HuH-7 (cell line): ENCODE measurements around the gene NKX1-2.
"Not testable (repeated sequence)": the region's sequence is repeated elsewhere in the genome, so short reads cannot be mapped to it uniquely, and the experiment has no call there.

Experiments used
- DNase-seq: peaks from one replicate; pipeline ENCODE4 v3.0.0; 2011; ENCODE audit warnings: low spot score

NKX1-2 gene

DNA sequence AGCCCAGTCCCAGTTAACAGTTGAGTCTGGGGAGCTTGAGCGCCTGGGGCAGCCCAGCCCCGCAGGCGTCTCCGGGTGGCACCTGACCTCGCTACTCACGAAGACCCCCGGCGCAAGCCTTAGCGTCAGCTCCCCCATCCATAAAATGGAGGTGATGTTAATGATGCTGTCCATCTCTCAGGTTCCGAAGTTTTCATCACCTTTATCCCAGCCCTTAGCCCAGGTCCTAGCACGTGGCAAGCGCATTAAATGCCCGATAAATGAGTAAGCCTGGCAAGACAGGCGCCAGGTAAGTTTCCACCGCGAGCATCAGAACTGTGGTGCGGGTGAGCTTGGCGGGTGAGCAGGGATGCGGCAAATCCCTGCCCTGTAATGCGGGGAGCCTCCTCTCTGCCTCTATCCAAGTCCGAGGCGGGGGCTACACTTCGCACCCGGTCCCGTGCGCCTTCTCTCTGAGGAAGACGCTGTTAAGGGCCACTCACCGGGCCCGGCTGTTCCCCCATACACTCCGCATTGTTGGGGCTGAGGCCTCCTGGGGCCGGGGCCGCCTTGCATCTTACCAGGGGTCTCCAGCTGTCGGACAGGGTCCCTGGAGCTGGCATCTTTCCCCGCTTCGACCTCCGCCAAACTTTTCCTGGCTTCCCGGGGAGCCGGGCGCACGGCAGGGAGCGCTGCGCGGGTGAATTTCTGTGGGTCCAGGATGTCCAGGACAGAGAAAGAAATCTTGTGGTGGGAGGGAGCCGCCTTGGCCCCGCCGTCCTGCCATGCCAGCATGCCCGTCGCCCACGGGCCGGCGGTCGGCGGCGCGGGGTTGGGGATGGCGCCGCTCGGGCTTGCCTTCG is 444 bp downstream of the NKX1-2 start:
- no peak for DNase-seq

DNA sequence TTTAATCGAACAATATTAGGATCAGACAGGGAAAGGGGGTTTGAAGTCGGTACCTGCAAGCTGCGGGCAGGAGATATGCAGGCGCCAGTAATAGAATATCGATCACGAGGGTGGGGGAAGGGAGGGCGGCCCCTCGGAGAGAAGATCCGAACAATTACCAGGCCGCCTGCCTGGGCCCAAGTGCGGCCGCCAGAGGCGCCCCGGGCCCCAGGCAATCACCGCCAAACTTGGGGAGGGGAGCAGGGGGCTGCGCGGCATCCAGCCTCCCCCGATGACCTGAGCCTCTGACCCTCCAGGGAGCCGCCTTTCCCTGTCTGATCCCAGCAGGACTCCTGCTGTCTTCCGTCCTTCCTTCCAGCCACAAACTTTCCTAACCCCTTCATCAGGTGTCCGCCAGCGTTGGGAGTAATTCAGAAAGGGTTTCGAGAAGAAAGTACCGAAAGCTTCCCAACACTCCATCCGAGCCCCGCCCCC is 1.1 kb downstream of the NKX1-2 start:
- DNase-seq = peak; percentile 43

- no peak for DNase-seq
These were observed 1.9 kb downstream of the NKX1-2 start for GRCh38 chr10:124447751-124448466.

DNA sequence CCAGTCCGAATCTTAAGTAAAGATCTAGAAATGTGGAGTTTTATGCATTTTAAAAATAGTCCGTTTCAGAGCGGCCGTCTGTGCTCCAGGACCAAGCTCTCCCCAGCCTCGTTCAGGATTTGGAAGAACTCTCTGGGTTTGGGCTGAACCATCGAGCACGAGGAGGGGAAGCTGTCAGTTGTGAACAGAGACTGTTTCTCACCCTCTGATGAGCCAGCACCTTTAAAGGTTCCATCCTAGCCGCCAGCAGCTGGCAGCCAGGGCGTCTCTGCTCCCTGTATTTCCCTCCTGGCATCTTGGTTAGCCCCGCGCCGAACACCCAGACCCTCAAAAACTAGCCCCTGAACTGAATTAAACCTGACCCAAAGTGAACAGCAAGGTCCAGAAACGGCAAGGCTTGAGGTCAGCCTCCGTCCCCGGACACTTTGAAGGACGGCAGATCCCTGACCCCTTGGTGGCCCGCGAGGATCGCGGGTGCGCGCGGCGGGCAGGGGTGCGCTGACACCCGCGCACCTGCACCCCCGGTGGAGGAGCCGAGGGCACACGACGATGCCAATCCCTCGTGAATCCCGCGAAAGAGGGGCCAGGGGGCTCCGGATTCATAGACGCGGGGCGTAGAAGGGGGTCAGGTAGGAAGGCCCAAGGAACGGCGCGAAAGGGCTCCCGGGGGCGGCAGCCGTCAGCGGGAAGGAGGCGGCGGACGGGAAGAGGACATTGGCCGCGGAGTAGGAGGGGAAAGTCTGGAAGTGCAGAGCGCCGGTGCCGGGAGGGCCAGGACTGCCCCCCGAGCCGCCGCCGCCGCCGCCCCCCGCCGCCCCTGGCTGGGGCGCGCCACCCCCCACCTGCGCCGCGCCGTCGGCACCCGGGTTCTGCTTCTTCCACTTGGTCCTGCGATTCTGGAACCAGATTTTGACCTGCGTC is 2.7 kb downstream of the NKX1-2 start:
- DNase-seq = no peak

DNA sequence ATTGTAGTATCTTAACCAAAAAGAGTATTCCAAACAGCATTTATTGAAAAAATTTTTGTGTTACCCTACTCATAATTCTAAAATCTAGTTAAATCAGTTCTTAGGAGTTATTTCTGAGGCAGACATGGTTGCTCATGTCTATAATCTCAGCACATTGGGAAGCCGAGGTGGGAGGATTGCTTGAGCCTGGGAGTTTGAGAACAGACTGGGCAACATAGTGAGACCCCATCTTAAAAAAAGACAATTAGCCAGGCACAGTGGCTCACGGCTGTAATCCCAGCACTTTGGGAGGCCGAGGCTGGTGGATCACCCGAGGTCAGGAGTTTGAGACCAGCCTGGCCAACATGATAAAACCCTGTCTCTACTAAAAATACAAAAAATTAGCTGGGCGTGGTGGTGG is 8.1 kb downstream of the NKX1-2 start:
- DNase-seq = not testable (repeated sequence)

DNA sequence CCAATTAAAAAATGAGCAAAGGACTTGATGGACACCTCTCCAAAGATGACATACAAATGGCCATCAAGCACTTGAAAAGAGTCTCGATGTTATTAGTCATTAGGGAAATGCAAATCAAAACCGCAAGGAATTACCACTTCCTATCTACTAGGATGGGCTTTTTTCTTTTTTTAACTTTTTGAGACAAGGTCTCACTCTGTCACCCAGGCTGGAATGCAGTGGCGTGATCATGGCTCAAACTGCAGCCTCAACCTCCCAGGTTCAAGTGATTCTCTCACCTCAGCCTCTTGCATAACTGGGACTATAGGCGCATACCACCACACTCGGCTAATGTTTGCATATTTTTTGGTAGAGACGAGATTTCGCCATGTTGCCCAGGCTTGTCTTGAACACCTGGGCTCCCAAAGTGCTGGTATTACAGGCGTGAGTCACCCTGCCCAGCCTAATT is 13.6 kb downstream of the NKX1-2 start:
- no peak for DNase-seq

DNA sequence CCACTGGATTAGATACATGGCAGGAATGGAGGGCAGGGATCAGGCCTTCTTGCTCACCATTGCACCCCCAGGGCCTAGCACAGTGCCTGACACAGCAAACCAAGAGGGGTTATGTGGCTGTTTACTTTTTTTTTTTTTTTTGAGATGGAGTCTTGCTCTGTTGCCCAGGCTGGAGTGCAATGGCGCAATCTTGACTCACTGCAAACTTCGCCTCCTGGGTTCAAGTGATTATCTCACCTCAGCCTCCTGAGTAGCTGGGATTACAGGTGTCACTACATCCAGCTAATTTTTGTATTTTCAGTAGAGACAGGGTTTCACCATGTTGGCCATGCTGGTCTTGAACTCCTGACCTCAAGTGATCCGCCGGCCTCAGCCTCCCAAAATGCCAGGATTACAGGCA is 14.2 kb downstream of the NKX1-2 start:
- DNase-seq = not testable (repeated sequence)

- DNase-seq = no peak
These were observed 16.4 kb downstream of the NKX1-2 start for GRCh38 chr10:124433461-124433860.

GRCh38 chr10:124430077-124430476 is 19.8 kb downstream of the NKX1-2 start:
- no peak for DNase-seq

DNA sequence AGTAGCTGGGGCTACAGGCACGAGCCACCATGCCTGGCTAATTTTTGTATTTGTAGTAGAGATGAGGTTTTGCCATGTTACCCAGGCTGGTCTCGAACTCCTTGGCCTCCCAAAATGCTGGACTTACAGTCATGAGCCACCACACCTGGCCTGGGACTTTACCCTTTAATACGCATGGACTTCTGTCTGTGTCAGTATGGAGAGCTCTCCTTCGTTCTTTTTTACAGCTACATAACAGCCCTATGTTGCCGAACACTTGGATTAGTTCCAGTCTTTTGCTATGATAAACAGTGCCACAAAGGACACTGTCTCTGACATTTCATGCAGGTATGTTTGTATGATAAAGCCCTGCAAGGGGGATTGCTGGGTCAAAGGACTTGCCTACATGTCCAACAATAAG is 20.3 kb downstream of the NKX1-2 start:
- no peak for DNase-seq

- DNase-seq = no peak
These were observed 21.5 kb downstream of the NKX1-2 start for GRCh38 chr10:124428207-124428777.

DNA sequence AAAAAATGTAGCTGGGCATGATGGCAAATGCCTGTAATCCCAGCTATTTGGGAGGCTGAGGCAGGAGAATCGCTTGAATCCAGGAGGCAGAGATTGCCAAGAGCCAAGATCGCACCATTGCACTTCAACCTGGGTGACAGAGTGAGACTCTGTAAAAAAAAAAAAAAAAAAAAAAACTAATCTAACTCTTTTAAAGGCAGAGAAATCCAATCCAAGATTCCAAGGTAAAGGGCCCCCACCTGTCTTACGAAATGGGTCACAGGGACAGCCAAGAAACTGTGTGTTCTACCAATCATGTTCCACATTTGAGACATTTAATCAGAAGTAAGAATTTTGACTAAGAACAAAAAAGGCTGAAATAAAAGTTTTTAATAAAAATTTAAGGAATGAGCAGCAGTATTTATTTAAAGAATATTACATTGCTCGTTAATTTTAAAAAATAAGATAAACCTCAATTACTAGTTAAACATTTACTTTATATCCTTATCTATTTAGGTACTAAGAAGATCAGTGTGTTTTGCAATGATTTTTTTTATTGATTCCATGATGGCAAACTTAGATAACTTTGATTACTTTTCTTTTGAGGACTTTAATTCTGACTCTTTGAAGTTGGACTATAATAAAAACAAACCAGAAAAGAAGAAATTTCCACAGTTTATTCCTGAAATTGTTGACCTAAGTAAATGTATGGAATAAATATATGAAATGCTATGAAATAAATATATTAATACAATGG is 24.4 kb downstream of the NKX1-2 start:
- DNase-seq = no peak

DNA sequence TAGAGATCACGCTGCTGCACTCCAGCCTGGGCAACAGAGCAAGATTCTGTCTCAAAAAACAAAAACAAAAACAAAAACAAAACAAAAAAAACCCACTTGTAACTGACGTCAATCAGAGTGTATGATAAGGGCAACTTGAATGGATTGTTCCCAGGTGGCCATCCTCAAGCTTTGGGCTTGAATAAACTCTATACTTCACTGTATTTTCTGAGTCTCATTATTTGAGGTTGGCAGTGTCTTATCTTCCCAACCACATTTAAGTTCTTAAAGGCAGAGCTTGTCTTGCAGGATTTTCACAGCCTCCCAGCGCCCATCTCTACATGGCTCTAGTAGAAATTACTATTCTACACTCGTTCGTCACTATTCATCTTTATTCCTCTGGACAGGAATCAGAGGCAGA is 26.0 kb downstream of the NKX1-2 start:
- DNase-seq = no peak

- DNase-seq = no peak
These were observed 27.1 kb downstream of the NKX1-2 start for GRCh38 chr10:124422742-124423141.

DNA sequence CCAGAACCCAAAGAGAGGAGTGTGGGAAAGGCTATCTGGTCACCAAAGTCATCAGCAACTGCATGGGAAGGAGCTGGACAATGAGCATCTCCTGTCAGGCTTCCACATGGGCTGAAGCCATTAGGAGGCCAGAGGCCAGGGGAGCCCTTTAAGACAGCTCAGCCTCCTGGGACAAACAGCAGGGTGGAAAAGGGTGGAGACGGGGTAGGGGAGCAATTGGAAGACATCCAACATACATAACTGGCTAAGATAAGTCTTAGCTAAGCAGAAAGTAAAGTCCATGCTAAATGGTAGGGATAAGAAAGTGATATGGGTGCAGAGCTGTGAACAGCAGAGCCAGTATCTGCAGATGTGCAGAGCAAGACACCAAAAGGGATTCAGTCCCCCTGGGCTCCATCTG is 29.6 kb downstream of the NKX1-2 start:
- DNase-seq = no peak

DNA sequence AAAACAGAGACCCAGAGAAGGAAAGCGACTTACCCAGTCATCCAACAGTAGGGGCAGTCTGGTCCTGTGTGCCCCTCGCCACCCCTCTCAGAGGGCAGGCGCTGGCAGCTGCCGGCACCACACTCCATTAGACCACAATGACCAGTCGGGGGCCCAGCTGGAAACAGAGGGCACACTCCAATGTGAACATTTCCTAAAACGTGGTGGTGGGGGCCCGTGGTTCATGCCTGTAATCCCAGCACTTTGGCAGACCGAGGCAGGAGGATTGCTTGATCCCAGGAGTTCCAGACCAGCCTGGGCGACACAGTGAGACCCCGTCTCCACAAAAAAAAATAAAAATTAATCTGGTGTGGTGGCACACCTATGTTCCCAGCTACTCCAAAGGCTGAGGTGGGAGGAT is 30.2 kb downstream of the NKX1-2 start:
- no peak for DNase-seq

- DNase-seq = peak; percentile 94
These were observed 30.9 kb downstream of the NKX1-2 start, which contains the start of gene OAT for GRCh38 chr10:124418726-124419501. TSS of gene OAT (minus strand) at chr10:124418923. CDS start at chr10:124412171, 6,752 bp downstream.

DNA sequence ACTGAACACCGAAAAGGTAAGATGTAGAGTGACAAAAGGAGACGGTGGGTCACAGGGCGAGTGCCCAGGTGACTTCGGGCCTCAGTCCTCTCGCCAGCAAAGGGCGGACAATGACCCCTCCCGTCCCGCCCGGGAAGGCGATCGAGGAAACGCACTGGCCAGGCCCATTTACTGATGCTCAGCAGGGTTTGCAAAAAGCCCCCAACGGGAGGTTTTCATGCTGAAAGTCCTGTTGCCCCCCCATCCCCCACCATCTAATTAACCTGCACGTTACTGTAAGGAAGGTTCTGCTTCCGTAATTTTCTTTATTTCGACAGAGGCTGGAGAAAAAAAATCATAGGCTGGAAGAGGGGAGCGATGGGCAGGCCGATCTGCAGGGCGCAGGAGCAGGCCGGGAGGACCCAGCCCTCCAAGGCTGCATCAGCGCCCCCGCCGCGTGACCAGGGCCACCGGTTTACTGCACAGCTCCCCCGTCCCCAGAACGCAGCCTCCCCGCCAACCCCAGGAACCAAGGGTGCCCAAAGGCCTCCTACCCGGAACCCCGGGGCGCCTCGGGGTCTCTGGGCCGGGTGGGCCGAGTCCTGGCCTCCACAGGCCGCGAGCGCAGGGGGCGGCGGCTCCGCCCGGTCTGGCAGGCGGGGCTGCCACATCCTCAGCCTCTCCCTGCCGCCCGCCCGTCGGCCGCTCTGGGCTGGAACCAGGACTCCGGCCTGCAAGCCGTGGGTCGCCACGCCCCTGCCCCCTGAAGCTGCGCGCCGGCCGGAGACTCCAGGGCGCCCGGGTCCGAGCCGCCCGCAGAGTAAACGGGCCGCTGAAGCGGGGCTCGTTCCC is 31.7 kb downstream of the NKX1-2 start:
- peak; percentile 44 for DNase-seq

GRCh38 chr10:124416733-124417132 is 33.1 kb downstream of the NKX1-2 start:
- peak; percentile 42 for DNase-seq
